ENCODE measurements around the gene GALNT17.

GALNT17 gene

GRCh38 chr7:71285571-71286145 lies 153.7 kb downstream of the GALNT17 start:
- no peak for DNase-seq (ENCODE audit: low read depth)

GRCh38 chr7:71286336-71286735 lies 154.4 kb downstream of the GALNT17 start:
- no peak for DNase-seq (ENCODE audit: low read depth)

GRCh38 chr7:71286924-71287323 lies 155.0 kb downstream of the GALNT17 start:
- DNase-seq (ENCODE audit: low read depth) = no peak

GRCh38 chr7:71290452-71290851 lies 158.5 kb downstream of the GALNT17 start:
- DNase-seq (ENCODE audit: low read depth) = no peak

GRCh38 chr7:71298378-71298777 lies 166.4 kb downstream of the GALNT17 start:
- no peak for DNase-seq (ENCODE audit: low read depth)

GRCh38 chr7:71300086-71300485 lies 168.1 kb downstream of the GALNT17 start:
- DNase-seq (ENCODE audit: low read depth) = no peak

GRCh38 chr7:71300603-71301002 lies 168.7 kb downstream of the GALNT17 start:
- DNase-seq (ENCODE audit: low read depth) = no peak

GRCh38 chr7:71301167-71301566 lies 169.2 kb downstream of the GALNT17 start:
- no peak for DNase-seq (ENCODE audit: low read depth)

- DNase-seq (ENCODE audit: low read depth) = no peak
Measured at GRCh38 chr7:71303566-71303965, 171.6 kb downstream of the GALNT17 start.

GRCh38 chr7:71308096-71308495 lies 176.2 kb downstream of the GALNT17 start:
- no peak for DNase-seq (ENCODE audit: low read depth)

GRCh38 chr7:71311576-71311975 lies 179.6 kb downstream of the GALNT17 start:
- no peak for DNase-seq (ENCODE audit: low read depth)

GRCh38 chr7:71312755-71313490 lies 181.0 kb downstream of the GALNT17 start:
- no peak for DNase-seq (ENCODE audit: low read depth)

- no peak for DNase-seq (ENCODE audit: low read depth)
Measured at GRCh38 chr7:71313553-71313952, 181.6 kb downstream of the GALNT17 start.

GRCh38 chr7:71320916-71321315 lies 189.0 kb downstream of the GALNT17 start:
- no peak for DNase-seq (ENCODE audit: low read depth)

GRCh38 chr7:71322201-71322600 lies 190.3 kb downstream of the GALNT17 start:
- no peak for DNase-seq (ENCODE audit: low read depth)

GRCh38 chr7:71323726-71324125 lies 191.8 kb downstream of the GALNT17 start:
- DNase-seq (ENCODE audit: low read depth) = no peak

GRCh38 chr7:71325151-71325550 lies 193.2 kb downstream of the GALNT17 start:
- DNase-seq (ENCODE audit: low read depth) = no peak

GRCh38 chr7:71326595-71326994 lies 194.7 kb downstream of the GALNT17 start:
- DNase-seq (ENCODE audit: low read depth) = no peak

GRCh38 chr7:71327946-71328345 lies 196.0 kb downstream of the GALNT17 start:
- DNase-seq (ENCODE audit: low read depth) = no peak

GRCh38 chr7:71329030-71329660 lies 197.2 kb downstream of the GALNT17 start:
- DNase-seq (ENCODE audit: low read depth) = no peak

- no peak for DNase-seq (ENCODE audit: low read depth)
Measured at GRCh38 chr7:71332207-71332606, 200.3 kb downstream of the GALNT17 start.

- no peak for DNase-seq (ENCODE audit: low read depth)
Measured at GRCh38 chr7:71334541-71334940, 202.6 kb downstream of the GALNT17 start.

- DNase-seq (ENCODE audit: low read depth) = no peak
Measured at GRCh38 chr7:71338866-71339265, 206.9 kb downstream of the GALNT17 start.

Measured in activated gamma-delta T cell treated with anti-CD3 and anti-CD28 coated beads, Interleukin-2, amount 50 U/mL, for 16 hours (primary cell).